Activated naive CD4-positive, alpha-beta T cell treated with anti-CD3 and anti-CD28 coated beads, Interleukin-2, amount 50 U/mL, for 72 hours (primary cell): ENCODE data around the gene PTPN4. TPM values are rescaled to one million over a fixed set of nuclear protein-coding genes. Genes with fewer than 3 reads are reported as not detected.
"Not testable (repeated sequence)": the region's sequence is repeated elsewhere in the genome, so short reads cannot be mapped to it uniquely, and the experiment has no call there.

Source experiments
- ATAC-seq, 2 donors: fragments of 150-1000 bp; cut with Tn5 transposase; 2 replicates each; pipeline ENCODE4 v1.10.0; 2021; ENCODE audit warnings: mild to moderate bottlenecking in 2 of 2, moderate library complexity in 2 of 2
- DNase-seq, 2 donors: peaks; one replicate each; pipeline ENCODE4 v3.0.0; 2021 to 2022; ENCODE audit warnings: low spot score in 2 of 2
- H3K27ac Mint-ChIP-seq, 2 donors: one replicate each; pipeline ENCODE4 v1.8.0; 2022; ENCODE audit warnings: mild to moderate bottlenecking in 2 of 2, mixed read lengths in 2 of 2
- H3K36me3 Mint-ChIP-seq, 2 donors: one replicate each; pipeline ENCODE4 v1.8.0; 2022; ENCODE audit warnings: mixed read lengths in 2 of 2
- H3K9me3 Mint-ChIP-seq, 2 donors: one replicate each; pipeline ENCODE4 v1.8.0; 2022; ENCODE audit warnings: mixed read lengths in 2 of 2
- total RNA-seq, 2 donors: library from RNA; stranded (reverse); gene quantifications; one replicate each; pipeline ENCODE4 v1.2.3, GENCODE V29; 2022

PTPN4 gene
- total RNA-seq, 2 donors from 2014 or later, result 27.3 to 32.9 TPM

DNA sequence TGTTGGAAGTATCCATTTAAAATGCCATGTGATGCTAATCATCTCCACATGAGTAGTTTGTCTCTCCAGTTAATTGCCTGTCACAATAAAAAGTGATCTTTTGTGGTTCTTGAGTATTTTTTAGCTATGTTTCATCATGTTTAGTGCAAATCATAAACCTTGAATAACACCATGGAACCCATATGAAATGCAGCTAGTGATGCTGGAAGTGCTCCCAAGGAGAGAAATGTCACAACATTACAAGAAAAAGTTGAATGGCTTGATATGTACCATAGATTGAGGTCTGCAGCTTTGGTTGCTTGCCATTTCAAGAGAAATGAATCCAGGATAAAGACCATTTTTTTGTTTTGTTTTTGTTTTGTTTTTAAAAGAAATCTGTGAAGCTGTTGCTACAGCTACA, 14.3 kb downstream of the PTPN4 start:
- H3K27ac Mint-ChIP-seq, result no peak overlapping the region
- H3K36me3 Mint-ChIP-seq, result peaks cover 4 to 9% of the 10 kb centered on the region in 2 donors
- no peak for DNase-seq
- ATAC-seq, result no peak
- H3K9me3 Mint-ChIP-seq, result no peaks in the 10 kb centered on the region

DNA sequence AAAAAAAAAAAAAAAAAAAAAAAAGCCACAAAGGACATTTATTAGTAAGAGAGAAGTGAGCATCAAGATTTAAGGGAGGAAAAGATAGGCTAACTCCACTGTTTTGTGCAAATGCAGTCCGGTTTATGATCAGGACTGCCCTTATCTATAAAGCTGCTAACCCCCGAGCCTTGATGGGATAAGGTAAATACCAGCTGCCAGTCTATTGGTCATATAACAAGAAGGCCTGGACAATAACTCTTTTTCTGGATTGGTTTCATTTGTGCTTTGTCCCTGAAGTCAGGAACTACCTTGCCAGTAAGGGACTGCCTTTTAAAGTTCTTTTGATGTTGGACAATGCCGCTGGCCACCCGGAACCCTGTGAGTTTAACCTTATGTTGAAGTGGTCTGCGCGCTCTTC, 15.4 kb downstream of the PTPN4 start:
- Mint-ChIP-seq H3K9me3 (no peaks in the 10 kb centered on the region), H3K27ac (no peak overlapping the region), H3K36me3 (peaks cover 4 to 9% of the 10 kb centered on the region in 2 donors)
- ATAC-seq, result no peak
- DNase-seq, result no peak

DNA sequence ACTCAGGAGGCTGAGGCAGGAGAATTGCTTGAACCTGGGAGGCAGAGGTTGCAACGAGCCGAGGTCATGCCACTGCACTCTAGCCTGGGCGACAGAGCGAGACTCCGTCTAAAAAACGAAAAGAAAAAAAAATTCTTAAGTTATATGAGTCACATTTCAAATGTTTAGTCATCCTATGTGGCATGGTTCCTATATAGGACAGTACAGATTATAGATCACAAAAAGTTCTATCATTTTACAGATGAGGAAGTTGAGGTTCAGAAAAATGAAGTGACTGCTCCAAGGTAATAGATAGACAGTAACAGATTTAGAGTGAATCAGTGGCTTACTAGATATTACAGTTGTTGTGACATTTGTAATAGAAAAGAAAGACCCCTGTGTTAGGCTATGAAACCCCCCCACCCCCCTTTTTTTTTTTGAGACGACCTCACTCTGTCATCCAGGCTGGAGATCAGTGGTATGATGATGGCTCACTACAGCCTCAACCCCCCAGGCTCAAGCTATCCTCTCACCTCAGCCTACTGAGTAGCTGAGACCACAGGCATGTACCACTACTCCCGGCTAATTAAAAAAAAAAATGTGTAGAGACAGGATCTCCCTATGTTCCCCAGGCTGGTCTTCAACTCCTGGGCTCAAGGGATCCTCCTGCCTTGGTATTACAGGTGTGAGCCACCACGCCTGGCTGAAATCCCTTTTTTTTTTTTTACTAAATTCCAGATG, 22.7 kb downstream of the PTPN4 start:
- no peak overlapping the region for H3K27ac Mint-ChIP-seq
- no peaks in the 10 kb centered on the region for H3K36me3 Mint-ChIP-seq
- ATAC-seq, result peak; percentile 41 to 56
- no peaks in the 10 kb centered on the region for H3K9me3 Mint-ChIP-seq
- no peak for DNase-seq

DNA sequence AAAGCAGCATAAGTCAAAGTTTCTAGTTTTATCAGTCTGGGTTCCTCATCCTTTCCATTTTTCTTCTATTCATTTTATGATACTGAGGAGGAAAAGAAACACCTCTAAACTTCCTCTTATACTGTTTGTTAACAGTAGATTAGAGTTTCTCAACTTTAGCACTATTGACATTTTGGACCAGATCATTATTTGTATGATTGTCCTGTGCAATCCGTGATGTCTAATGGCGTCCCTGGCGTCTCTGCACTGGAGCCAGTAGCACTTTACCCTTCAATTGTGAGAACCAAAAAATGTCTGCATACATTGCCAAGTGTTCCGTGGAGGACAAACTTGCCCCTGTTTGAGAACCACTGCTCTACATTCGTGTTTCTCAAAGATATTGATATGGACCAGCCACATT, 25.2 kb downstream of the PTPN4 start:
- ATAC-seq (no peak), DNase-seq (no peak)
- Mint-ChIP-seq H3K27ac (no peak overlapping the region), H3K36me3 (peaks cover 1 to 8% of the 10 kb centered on the region in 2 donors), H3K9me3 (peaks cover under 1 to 4% of the 10 kb centered on the region in 2 donors)

DNA sequence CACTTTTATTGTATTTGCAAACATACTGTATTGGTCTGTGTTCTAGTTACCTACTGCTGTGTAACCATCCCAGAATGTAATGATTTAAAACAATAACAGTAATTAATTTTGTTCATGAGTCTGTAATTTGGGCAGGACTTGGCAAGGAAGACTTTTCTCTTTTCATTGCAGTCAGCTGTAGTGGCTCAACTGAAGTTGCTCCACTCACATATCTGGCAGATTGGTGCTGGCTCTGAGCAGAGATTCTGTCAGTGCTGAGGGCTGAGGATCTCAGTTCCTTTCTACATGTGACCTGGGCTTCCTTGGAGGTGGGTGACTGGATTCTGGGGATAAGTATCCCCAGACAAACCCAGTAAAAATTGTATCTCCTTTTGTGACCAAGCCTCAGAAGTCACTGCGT, 26.6 kb downstream of the PTPN4 start:
- peaks cover 4 to 10% of the 10 kb centered on the region in 2 donors for H3K9me3 Mint-ChIP-seq
- H3K36me3 Mint-ChIP-seq, result peaks cover 7 to 22% of the 10 kb centered on the region in 2 donors
- no peak overlapping the region for H3K27ac Mint-ChIP-seq
- DNase-seq (no peak), ATAC-seq (no peak)

DNA sequence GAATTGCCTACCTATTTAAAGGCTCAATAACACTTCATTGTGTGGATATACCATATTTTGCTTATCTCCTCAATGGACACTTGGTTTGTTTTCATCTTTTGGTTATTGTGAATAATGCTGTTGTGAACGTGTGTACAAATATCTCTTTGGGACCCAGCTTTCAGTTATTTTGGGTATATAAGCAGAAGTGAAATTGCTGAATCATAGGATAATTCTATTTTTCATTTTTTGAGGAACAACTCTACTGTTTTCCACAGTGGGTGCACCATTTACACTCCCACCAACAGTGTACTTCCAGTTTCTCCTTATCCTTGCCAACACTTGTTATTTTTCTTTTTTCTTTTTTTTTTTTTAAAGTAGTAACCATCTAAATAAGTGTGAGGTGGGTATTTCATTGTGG, 29.0 kb downstream of the PTPN4 start:
- peaks cover 14 to 15% of the 10 kb centered on the region in 2 donors for H3K9me3 Mint-ChIP-seq
- ATAC-seq (no peak), DNase-seq (no peak)
- no peak overlapping the region for H3K27ac Mint-ChIP-seq
- H3K36me3 Mint-ChIP-seq, result peaks cover 20 to 44% of the 10 kb centered on the region in 2 donors

DNA sequence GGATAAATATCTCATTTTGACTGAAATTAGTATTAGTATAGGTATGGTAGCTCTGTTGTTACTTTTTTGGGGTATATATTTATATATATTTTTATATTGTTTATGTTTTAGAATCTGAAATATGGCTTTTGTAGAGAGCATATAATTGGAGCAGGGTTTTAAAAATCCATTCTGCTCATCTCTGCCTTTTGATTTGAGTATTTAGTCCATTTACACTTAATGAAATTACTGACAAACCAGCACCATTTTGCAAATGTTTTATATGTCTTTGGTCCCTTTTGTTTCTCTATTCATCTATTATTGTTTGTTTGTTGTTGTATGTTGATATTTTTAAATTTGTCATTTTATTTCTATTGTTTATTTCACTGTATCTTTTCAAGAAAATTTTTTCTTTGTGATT, 30.7 kb downstream of the PTPN4 start:
- ATAC-seq (no peak), DNase-seq (no peak)
- Mint-ChIP-seq H3K36me3 (peaks cover 20 to 58% of the 10 kb centered on the region in 2 donors), H3K27ac (no peak overlapping the region), H3K9me3 (peaks cover 14 to 15% of the 10 kb centered on the region in 2 donors)

DNA sequence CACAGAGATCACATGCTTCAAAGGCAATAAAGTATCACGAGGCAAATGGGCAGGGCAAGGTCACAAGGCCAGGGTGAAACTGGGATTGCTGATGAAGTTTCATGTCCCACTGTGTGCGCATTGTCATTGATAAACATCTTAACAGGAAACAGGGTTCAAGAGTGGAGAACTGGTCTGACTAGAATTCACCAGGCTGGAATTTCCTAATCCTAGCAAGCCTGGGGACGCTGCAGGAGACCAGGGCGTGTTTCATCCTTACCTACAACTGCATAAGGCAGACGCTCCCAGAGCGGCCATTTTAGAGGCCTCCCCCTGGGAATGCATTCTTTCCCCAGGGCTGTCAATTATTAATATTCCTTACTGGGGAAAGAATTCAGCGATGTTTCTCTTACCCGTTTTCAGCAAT, 33.2 kb downstream of the PTPN4 start:
- Mint-ChIP-seq H3K9me3 (peaks cover 14 to 15% of the 10 kb centered on the region in 2 donors), H3K27ac (no peak overlapping the region), H3K36me3 (peaks cover 20 to 58% of the 10 kb centered on the region in 2 donors)
- no peak for DNase-seq
- no peak for ATAC-seq

DNA sequence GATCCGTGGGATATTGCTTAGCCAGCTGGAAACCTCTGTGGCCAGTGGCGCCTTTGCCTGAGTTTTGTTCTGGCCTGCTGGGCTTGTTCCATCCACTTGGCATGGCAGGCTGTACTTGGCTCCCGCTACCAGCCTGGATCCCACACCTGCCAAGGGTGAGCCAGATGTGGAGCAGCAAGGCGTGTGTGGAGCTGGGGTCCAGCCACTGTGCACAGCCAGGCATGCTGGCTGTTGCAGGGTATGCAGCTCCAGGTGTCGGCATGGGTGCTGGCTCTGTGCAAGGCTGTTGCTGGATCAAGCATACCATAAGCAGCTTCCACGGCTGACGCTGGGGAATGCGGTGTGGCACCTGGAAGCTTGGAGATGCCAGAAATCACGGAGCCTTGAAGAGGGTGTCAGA, 34.5 kb downstream of the PTPN4 start:
- no peak for ATAC-seq
- no peak overlapping the region for H3K27ac Mint-ChIP-seq
- no peak for DNase-seq
- peaks cover 20 to 55% of the 10 kb centered on the region in 2 donors for H3K36me3 Mint-ChIP-seq
- H3K9me3 Mint-ChIP-seq, result peaks cover 13 to 14% of the 10 kb centered on the region in 2 donors

DNA sequence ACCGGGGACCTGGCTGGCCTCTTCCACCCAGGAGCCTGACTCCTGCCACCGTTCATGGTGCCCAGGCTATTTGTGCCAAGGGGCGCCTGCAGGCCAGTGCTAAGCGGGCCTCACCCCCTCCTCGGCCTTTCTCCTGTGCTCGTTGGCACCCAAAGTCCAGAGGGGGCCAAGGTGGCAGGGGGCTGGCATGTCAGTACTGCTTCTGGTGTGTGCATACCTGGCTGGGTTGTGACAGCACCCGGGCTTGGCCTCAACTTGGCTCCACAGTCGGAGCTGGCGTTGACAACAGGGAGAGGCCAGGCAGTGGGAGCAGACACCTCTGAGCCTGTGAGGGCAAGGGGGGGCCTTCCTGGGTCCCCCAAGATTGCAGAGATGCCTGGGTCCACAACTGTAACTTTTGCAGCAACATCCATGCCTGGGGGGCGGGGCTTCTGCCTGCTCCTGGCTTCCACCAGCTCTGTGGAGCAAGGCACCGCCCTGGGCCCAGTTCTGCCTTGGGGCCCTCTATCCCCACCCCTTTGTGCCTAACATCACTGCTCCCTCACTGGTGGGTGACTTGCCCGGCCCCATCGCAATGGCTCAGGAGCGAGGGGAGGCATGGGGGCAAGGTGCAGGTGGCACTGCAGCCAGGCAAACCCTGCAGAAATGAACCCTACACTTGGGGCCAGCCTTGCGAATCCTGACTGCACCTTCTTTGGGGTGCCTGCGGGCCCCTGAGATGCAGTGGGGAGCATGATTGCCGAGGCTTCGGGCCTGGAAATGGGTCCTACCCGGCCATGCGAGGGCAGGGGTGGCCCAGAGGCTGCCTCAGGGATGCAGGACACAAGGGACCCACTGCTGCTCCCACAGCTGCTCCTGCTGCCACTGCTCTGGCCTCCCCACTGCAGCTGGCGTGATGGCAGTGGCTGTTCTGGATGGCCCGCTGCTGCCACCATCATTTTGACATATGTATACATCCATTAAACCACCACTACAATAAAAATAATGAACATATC, 35.9 kb downstream of the PTPN4 start:
- ATAC-seq (no peak), DNase-seq (no peak)
- H3K27ac Mint-ChIP-seq, result no peak overlapping the region
- peaks cover 14 to 42% of the 10 kb centered on the region in 2 donors for H3K36me3 Mint-ChIP-seq
- peaks cover 6 to 11% of the 10 kb centered on the region in 2 donors for H3K9me3 Mint-ChIP-seq

DNA sequence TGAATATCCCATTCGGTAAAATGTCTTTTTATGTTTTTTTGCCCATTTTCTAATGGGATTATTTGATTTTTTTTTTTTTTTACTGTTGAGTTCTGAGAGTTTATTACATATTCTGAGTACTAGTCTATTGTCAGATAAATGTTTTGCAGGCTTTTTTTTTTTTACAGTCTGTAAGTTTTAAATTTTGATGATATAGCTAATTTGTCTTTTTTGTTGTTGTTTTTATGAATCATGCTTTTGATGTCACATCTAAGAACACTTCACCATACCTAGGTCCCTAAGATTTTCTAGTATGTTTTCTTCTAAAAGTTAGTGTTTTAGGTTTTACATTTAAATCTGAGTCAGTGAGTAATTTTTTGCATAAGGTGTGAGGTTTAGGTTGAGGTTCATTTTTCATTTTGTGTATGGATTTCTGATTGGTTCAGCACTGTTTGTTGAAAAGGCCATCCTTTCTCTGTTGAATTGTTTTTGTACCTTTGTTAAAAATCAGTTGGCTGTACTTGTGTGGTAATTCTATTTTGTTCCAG, 40.7 kb downstream of the PTPN4 start:
- DNase-seq (no peak), ATAC-seq (no peak)
- Mint-ChIP-seq H3K9me3 (peaks cover 0 to 7% of the 10 kb centered on the region in 2 donors), H3K27ac (no peak overlapping the region), H3K36me3 (peaks cover 5 to 24% of the 10 kb centered on the region in 2 donors)

DNA sequence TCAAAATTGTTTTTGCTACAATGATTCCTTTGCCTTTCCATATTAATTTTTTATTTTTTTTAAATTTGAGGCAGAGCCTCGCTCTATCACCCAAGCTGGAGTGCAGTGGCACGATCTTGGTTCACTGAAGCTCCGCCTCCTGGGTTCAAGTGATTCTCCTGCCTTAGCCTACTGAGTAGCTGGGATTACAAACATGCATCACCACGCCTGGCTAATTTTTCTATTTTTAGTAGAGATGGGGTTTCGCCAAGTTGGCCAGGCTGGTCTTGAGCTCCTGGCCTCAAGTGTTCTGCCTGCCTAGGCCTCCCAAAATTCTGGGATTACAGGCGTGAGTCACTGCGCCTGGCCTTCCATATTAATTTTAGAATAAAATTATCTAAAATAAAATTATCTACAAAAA, 41.3 kb downstream of the PTPN4 start:
- no peak for ATAC-seq
- peaks cover 4 to 12% of the 10 kb centered on the region in 2 donors for H3K9me3 Mint-ChIP-seq
- peaks cover 5 to 30% of the 10 kb centered on the region in 2 donors for H3K36me3 Mint-ChIP-seq

DNA sequence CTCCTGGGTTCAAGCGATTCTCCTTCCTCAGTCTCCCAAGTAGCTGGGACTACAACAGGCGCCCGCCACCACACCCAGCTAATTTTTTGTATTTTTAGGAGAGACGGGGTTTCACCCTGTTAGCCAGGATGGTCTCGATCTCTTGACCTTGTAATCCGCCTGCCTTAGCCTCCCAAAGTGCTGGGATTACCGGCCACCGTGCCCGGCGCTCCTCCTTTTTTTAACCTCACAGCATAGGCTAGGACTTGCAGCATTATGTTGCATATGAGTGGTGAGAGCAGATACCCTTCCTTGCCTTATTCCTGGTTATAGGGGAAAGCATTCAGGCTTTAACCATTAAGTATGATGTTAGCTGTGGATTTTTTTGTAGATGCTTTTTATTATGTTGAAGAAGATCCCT, 42.3 kb downstream of the PTPN4 start:
- not testable (repeated sequence) for ATAC-seq, DNase-seq
- peak overlapping the region in 1 of 2 donors; percentile 70 for H3K27ac Mint-ChIP-seq
- peaks cover 9 to 33% of the 10 kb centered on the region in 2 donors for H3K36me3 Mint-ChIP-seq
- peaks cover 5 to 12% of the 10 kb centered on the region in 2 donors for H3K9me3 Mint-ChIP-seq

More for the DNA sequence above, 41.3 kb downstream of the PTPN4 start:
- H3K27ac Mint-ChIP-seq, result no peak overlapping the region
- DNase-seq, result no peak

DNA sequence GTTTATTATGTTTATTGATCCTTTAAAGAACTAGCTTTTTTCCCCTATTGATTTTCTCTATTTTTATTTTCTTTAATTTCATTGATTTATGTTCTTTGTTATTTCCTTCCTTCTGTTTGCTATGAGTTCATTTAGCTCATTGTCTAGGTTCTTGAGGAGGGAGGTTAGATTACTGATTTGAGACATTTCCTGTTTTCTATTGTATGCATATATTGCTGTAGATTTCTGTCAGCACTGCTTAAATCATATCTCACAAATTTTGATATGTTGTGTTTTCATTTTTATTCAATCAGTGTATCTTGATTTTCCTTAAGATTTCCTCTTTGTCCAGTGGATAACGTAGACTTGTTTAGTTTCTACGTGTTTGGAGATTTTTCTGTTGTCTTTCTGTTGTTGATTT, 43.4 kb downstream of the PTPN4 start:
- H3K36me3 Mint-ChIP-seq, result peaks cover 11 to 33% of the 10 kb centered on the region in 2 donors
- peaks cover 5 to 12% of the 10 kb centered on the region in 2 donors for H3K9me3 Mint-ChIP-seq
- ATAC-seq (no peak), DNase-seq (no peak)
- no peak overlapping the region for H3K27ac Mint-ChIP-seq

DNA sequence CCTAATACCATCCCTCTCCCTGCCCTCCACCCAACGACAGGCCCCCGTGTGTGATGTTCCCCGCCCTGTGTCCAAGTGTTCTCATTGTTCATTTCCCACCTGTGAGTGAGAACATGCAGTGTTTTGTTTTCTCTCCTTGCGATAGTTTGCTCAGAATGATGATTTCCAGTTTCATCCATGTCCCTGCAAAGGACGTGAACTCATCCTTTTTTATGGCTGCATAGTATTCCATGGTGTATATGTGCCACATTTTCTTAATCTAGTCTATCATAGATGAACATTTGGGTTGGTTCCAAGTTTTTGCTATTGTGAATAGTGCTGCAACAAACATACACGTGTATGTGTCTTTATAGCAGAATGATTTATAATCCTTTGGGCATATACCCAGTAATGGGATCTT, 44.7 kb downstream of the PTPN4 start:
- not testable (repeated sequence) for DNase-seq, H3K27ac Mint-ChIP-seq, ATAC-seq
- peaks cover 11 to 33% of the 10 kb centered on the region in 2 donors for H3K36me3 Mint-ChIP-seq
- H3K9me3 Mint-ChIP-seq, result peaks cover 5 to 12% of the 10 kb centered on the region in 2 donors

DNA sequence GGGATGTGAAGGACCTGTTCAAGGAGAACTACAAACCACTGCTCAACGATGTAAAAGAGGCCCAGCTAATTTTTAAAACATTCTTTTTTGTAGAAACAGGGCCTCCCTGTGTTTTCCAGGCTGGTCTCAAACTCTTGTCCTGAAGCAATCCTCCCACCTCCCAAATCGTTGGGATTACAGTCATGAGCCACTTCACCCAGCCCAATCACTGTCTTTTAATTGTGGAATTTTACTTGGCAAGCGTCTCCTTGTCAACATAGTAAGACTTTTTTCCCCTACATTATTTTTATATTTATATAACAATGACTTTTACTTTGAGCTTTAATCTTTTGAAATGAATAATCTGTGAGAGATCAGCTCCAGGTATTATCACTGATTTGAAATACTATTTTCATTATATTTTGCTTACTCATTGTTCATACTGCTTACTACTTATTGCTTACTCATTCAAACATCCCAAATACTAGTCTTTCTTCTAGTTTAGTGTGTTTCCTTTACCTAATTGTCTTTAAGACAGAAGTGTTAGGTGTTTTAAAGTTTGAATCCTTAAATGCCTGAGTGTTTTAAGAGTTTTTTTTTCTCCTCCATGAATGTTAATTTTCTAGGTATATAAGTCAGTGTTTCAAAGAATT, 48.9 kb downstream of the PTPN4 start:
- DNase-seq (no peak), ATAC-seq (no peak)
- H3K27ac Mint-ChIP-seq, result no peak overlapping the region
- H3K9me3 Mint-ChIP-seq, result peaks cover 5 to 12% of the 10 kb centered on the region in 2 donors
- H3K36me3 Mint-ChIP-seq, result peaks cover 11 to 28% of the 10 kb centered on the region in 2 donors
